Epidermal melanocyte (primary cell): Measurements from ENCODE around the gene DGKZ.

Source experiments
- DNase-seq: peaks from one replicate; pipeline ENCODE4 v3.0.0; 2011; ENCODE audit warnings: low spot score; ENCODE audit not compliant: insufficient read length

The DGKZ gene

DNA sequence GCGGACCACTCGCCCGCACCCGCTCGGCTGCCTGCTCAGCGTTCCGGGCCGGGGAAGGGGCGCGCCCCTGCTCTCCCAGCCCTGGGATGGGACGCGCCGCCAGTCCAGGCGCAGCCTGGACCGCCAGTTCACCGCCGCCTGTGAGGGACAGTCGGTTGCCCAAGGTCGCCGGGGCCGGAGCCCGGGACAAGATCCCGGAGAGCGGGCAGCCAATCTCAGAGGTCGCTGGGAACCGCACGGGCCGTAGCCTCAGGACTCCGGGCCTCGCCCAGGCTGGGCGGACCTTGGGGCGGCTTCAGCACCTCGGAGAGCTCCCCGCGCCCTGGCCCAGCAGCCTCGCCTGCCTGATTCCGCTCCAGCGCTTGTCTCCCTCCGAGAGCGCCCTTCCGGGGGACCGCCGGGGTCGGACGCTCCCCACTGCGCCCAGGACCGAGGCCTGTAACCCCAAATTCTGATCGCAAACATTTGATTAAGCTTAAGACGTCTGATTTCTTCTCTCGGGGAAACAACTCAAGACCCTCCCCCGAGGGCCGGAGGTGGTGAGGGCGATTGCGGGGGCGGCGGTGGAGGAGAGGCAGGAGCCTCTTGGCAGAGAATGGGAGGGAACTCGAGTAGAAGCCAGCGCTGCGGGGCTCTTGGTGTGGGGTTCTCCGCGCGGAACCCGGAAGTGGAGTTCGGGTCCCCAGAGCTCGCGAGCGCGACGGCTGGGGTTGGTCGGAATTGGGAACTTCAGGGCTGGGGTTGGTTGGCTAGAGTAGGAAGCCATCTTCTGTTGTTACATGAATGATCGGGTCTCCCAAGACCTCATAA is 45.4 kb downstream of the DGKZ start:
- peak; percentile 97 for DNase-seq

DNA sequence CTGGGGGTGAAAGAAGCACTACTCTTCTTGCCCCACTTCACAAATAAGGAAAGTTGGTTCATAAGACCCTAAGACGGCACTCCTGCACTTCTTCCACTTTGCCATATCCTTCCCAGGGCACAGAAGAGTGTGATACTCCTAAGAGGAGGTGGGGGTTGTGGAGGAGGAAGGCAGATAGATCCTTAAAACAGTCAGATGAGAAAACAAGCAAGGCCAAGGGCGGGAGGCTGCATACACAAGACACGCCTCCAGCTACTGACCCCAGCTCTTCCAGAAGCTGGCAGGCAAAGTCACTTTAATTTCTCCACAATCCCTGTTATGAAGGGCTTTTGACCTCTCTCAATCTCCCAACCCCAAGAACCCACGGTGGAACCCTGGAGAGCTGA is 46.0 kb downstream of the DGKZ start:
- no peak for DNase-seq

DNA sequence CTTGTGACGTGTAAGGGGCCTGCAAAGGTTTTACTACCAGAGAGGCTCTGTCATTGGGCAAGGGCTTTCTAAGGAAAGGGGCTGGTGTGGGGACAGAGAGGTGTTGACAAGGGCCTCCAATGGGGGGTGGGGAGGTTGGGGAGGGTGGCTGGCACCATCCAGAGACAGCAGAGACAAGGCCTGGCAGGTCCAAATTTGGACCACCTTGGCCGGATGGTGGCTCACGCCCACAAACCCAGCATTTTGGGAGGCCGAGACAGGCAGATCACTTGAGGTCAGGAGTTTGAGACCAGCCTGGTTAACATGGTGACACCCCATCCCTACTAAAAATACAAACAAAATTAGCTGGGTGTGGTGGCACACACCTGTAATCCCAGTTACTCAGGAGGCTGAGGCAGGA is 46.5 kb downstream of the DGKZ start:
- DNase-seq, result no peak

DNA sequence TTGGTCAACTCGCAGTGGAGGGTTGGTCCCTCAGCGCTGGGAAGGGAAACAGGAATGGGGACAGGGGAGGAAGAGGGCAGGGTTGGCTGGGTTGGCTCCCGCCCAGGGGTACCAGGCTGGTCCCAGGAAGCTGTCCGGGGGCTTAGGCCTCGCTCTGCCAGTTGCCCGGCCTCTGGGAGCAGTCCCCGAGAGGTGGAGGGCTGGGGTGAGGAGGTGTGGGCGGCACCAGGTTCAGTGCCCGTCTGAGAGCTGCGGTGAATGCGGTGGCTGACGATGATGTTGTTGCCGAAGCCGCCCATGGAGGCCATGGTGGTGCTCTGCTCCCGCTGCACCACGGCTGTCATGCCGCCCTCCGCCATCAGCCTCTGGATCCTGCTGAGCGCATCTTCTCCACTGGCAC is 50.3 kb downstream of the DGKZ start:
- no peak for DNase-seq

DNA sequence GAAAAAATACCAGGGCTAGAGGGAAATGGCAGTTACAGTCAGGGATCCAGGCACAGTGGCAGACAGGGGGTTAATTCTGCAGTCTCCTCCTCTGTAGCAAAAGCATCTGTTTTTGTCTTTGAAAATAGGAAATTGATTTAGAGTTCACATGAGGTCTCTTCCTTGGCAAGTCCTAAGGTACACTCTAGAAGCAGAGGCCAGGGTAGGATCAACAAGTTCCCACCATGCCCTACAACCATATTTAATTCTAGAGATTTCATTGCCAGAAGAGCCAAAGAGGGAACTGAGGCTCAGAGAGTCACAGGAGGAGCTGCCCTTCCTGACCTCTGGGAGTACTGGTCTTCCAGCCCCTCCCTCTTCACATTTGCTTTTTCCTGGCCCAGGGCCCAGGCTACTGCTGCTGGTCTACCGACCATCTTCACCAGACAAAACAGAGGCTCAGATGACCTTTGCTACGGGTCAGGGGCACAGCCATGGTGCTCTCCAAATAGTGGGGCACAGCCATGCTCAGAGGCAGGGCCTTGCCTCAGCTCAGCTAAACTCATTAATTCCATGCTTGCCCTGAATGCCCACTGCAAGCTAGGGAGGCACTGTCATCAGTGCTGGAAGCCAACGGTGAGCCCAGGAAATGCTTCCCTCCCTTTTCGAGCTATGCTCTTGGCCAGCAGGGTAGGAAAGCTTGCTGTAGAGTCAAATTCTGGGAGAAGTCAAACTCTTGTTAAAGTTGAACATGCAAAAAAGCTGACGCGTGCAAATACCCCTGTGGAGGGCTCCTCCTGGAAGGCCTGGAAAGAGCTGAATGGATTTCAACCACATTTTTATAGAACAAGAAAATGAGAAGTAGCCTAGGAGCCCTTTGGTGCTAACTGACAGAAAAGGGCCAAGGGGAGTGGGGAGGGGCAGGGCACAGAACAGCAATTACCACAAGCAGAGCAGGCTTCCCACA is 56.0 kb downstream of the DGKZ start:
- no peak for DNase-seq

DNA sequence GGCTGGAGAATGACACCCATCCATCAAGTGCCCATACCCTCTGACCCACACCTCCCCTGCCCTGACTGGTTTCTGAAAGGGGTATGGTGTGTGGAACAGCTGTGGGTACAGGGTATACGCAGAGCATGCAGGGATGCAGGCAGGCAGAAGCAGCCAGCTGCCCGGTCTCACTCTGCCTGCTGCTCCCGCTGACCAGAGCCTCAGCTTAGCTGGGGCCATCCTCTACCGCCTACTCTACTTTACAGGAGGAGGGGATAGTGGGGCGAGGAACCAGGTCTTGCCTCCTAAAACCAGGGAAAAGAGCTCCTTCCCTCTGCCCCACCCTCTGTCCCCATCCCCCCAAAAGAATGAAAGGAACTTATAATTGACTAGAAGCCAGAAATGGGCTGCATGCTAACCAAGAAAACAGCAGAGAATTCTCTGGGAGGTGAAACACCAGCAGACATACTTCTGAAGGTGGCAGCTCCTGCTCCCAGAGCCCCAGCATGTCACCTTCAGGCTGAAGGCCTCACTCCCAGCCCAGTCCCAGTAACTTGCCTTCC is 57.3 kb downstream of the DGKZ start:
- no peak for DNase-seq

DNA sequence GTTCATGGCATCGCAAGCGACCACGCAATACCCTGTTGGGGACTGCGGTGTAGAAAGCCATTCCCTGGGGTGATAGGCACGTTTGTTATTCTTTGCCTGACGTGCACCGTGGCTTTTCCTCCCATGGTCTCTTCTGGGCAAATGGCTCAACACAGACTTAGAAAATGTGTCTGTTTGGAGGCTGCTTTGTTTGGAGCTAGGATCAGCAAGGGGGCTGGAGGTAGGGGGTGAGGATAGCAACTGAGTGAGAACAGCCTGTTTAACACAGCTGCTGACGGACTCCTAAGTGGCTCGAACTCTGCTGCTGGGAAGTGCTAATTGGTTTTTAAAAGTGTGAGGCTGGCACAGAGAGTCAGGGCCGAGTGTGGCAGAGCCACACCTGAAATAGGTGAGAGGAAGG is 60.4 kb downstream of the DGKZ start:
- DNase-seq, result no peak

DNA sequence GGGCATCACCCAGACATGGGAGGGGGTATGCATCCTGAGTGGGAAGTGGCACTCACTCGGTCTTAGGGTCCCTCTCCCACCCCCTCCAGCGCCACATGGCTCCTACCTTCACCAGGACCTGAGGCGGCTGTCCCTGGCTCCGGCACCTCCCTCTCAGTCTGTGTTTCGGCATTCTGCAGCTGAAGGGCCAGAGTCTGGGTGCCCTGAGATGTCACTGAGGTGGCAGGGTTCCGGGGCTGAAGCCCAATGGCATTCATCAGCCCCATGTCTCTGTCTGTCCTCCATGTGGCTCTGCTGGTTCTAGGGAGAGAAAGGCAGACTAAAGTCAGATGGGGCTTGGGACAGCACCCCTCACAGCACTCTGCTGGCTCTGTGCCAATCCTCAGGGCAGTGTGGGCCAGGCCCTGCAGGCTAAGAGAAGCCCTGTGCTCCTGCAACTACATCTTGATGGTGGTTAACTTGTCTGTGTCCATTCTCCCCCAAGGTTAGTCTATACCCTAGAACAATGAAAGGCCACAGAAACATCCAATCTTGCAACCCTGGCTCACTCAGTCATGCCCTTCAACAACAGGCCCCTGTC is 61.2 kb downstream of the DGKZ start:
- DNase-seq, result no peak

DNA sequence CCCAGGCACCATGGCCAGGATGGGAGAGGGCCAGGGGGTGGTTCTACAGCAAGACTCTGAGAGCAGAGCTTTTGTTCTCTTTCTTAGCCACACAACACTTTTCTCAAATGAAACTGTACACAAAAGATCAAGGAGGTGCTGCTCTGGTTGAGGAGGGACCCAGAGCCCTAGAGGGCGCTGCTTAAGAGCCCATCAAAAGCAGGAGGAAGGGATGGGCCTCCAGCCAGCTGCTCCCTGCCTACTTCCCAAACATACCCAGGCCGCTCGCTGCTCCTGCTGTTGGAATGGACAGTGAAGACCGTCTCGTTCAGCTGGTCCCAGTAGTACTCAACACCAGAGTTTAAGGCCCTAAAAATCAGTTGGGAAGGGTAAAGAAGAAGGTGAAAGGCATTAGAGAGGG is 62.8 kb downstream of the DGKZ start:
- DNase-seq, result no peak

DNA sequence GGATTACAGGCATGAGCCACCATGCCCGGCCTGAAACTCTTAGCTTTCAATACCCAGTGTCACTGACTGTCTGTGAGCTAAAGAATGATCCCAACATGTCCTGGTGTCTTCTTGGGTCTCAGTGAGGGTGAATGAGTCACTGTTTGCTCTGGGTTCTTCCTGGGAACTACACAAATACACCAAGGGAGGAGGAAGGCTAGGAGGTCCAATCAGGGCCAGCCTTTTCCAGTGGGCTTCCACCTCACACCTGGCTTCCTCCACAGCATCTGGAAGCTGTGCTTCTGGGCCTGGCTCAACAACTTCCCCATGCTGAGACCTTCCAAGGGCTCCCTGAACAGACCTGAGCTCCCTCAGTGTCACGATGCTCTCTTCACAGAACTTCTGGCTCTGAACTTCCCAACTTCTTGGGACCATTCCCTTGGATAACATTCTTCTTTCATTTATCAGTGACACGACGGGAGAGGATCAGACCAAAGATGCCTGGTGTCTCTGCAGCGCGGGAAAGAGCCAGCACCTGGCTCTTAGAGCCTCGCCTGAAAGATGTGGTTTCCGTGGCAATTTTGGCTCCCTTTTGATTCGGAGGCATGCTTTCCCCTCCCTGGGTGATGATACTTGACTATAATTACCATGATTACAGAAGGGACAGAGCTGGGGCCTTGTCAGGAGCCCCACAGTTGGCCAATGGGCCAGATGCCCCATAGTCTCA is 66.7 kb downstream of the DGKZ start:
- DNase-seq, result no peak

DNA sequence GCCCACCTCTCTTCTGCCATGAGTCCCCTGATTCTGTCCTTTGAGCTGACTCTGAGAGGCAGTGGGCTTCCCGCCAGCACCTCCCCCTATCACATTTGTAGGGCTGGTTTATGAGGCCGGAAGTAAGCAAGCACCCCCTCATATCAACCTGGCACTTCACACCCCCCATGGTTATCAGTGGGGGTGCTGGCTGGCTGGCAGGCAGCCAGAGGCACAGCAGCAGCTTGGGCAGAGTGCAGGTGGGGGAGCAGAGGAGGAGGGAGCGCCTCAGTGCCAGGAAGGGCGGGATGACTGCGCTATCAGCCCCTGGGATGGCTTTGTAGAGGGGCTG is 67.2 kb downstream of the DGKZ start:
- no peak for DNase-seq

DNA sequence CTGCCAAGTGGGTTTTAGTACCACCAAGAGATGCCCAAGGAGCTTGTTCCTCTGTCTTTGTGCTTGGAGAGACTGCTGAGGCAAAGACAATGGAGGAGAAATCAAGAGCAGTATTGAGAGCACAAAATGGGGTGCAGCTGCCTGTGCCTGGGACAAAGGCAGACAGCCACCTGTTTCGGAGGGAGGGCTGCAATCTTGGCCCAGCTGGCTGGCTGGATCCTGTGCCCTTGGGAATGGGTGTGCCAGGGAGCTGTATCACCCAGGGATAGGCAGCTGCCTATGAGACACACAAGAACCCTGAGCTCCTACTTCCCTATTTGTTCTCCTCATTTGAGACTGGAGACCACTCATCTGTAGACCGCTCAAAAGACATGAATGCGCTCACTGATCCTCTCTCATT is 67.6 kb downstream of the DGKZ start:
- no peak for DNase-seq

DNA sequence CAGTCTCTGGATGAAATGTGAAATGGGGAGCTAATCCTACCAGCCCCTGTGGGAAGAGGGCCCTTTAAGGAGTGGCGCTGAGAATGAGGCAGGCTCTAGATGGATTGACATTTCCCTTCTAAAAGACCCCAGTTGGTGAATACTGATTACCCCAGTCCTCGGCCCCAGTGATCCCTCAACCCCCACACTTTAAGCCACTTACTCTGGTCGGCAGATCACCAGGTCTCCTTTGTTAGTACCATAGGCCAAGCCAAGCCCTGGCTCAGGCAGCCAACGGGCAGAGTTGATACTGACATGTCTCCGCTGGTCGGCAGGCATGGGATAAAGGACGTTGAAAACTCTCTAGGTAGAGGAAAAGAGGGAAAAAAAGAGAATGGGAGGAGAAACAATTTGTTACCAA is 70.4 kb downstream of the DGKZ start:
- DNase-seq, result no peak

DNA sequence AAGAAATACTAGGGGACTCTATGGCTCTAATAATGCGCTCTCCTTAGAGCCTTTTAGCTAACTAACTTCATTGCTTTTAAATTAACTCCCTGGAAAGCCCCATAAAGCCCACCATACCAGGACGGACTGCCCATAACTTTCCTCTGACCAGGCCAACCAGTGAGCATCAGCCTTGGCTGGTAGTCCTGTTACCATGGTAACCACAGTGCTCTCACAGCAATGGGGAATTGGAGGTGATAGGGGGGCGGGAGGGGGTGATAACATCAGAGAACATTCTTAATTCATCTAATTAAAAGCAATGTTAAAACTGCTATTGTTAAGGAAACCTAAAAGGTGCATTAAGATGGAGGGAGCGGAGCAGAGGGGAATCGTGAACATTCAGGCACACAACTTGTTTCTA is 71.5 kb downstream of the DGKZ start:
- no peak for DNase-seq

DNA sequence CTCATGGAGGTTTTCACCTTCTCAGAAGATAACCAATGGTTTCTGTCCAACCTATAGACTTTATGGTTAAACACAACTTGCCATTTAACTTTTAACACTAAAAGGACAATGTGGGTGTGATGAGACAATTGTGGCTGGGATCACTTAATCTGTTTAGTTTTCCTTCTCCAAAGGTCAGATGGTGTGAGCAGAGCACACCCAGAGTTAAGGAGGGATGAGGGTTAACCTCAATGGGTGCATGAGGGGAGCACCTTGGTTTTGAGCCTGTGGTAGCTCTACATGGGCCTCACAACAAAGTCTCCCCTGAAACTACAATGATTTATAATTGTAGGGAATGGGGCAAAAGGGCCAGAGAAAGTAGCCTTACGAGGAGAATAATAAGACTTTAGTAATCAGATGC is 73.2 kb downstream of the DGKZ start:
- DNase-seq, result no peak

DNA sequence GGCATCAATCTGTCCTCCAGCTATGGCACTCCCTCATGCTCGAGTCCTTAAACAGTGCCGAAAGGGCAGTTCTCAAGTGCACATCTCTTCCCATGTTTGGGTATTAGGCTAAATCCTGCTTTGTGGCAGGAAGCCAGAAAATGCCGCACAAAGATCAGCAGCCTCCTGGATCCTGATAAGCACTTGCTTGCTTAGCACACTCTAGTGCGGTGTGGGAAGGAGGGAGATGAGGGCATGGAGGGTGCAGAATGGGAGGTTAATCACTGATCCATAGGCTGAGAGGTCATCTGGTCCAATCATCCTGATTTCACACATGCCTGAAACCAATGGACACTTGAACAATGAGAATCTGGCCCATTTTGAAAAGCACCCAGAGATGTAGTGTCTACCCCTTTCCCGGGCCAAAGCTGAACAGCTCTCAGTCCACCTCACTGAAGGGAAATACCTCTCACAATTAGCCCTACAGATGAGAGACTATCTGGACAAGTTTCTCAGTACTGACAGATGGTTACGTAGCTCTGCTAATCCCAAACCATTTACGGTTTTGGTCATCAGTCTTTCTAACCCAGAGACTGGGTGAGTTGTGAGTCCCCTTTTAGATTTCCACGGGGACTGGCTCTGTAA is 74.1 kb downstream of the DGKZ start:
- no peak for DNase-seq

DNA sequence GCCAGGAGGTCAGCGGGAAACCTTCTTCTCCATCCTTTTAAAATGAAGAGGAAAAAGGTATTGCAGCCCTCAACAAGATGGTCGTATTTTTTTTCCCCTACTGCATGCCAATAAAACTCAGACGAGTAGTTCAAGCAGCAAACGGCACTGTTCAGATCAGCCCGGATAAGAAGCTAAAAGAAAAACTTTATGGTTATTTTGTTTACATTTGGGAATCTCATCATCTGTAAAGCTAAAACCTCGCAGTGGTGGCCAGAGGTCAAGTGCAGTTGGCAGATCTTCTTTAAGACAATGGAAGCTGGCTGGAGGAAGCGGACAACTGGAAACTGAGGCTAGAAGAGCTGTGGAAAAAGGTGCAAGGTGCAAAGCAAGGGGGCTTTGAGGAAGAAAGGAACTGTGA is 75.3 kb downstream of the DGKZ start:
- no peak for DNase-seq

DNA sequence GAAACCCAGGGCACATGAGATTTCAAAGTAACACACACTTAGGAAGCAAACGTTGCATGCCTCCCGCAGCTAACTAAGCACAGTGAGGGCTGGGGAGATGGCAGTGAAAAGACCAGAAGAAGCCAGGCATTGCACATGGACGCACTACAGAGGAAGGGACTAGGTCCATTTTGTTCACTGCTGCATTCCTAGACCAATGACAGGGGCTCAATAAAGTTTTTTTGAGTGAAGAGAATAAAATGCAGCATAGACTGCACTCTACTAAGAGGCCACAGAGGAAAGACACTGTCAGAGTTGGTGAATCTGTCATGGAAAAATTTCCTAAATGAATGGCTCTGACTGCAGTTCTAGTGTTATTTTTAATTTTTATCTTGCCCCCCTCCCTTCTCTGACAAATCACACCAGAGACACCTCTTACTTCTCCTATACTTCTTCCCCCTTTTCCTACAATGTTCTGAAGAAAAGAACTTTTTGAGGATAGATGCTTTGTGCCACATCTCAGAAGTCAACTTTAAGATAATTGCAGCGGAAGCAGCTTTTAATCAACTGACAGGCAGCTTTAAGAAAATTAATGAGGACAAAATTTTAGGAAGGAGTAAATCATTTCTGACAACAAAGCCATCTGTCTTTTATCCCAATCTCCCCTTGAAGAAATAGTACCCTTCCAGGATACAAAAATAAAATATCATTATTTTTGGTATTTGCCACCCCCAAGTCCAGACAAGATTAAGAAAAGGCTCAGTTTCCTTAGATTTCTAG is 79.1 kb downstream of the DGKZ start:
- DNase-seq, result no peak

DNA sequence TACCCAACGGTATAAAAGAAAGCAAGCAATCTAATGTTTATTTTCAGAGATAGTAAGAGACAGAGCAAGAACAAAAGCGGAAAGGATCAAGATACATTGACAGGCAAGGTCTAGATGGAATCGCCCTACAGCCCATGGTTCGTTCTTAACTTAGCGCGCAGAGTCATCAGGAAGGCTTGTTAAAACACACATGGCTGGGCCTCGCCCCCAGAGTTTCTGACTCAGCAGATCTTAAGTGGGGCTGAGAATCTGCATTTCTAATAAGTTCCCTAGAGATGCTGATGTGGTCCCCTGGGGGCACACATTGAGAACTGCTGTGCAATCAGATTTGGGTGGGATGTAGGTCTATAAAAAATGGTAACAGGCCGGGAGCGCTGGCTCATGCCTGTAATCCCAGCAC is 80.1 kb downstream of the DGKZ start:
- no peak for DNase-seq

DNA sequence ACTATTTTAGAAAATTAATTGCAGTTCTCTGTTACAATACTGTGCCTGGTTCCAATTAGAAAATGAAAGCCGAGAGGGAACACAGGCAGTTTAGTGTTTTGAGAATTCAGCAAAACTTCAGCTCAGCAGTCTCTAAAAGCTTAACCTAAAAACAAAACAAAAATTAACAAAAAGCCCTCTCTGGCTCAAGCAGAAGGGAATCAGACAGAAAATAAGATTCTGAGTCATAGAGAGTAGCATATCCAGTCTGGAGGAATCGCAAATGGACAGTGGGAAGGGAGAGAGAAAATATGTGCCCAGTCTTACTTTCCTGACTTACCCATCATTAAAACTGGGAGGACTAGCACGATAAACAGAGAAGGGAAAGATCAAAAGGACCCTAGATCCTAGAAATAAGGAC is 82.5 kb downstream of the DGKZ start:
- no peak for DNase-seq
